Uterus (tissue), 2 donors: Measurements from ENCODE around the gene NYNRIN.

Source experiments
- CTCF ChIP-seq, 4 experiments: fragments of 200-600 bp in 2 of 4; fragments of 450-650 bp in 2 of 4; sonication (generic) in 2 of 4; IDR thresholded peaks; one replicate each; pipeline ENCODE4 v1.5.1; 2016 to 2019; ENCODE audit warnings: antibody characterized with exemption in 4 of 4, mild to moderate bottlenecking in 2 of 4, moderate library complexity in 1 of 4
- POLR2A ChIP-seq, 2 donors: fragments of 450-650 bp; IDR thresholded peaks; one replicate each; pipeline ENCODE4 v1.6.1; 2016; ENCODE audit warnings: antibody characterized with exemption in 2 of 2, mild to moderate bottlenecking in 1 of 2, moderate library complexity in 1 of 2

- no peak for TF ChIP-seq CTCF (IDR thresholded peaks at IDR 0.05)
- TF ChIP-seq POLR2A (IDR thresholded peaks at IDR 0.05): no peak
Measured at GRCh38 chr14:24438223-24439097, 39.7 kb downstream of the NYNRIN start.
